Loucy (cell line): ENCODE measurements around the gene PPIL6.

Source experiments
- EZH2phosphoT487 ChIP-seq: fragments of 200-600 bp; IDR thresholded peaks from 2 replicates; pipeline ENCODE4 v1.6.1; 2018; ENCODE audit warnings: antibody characterized with exemption, mild to moderate bottlenecking, moderate library complexity, borderline replicate concordance
- TF ChIP-seq, protein P1 (sequence below): fragments of 200-600 bp; sonication (generic); conservative IDR thresholded peaks from 2 replicates; pipeline ENCODE4 v1.5.1; 2014; ENCODE audit warnings: mild to moderate bottlenecking, antibody characterized with exemption, low read length

GRCh38 chr6:109381061-109381746, 59.2 kb downstream of the PPIL6 start:
- TF ChIP-seq, protein P1, sequence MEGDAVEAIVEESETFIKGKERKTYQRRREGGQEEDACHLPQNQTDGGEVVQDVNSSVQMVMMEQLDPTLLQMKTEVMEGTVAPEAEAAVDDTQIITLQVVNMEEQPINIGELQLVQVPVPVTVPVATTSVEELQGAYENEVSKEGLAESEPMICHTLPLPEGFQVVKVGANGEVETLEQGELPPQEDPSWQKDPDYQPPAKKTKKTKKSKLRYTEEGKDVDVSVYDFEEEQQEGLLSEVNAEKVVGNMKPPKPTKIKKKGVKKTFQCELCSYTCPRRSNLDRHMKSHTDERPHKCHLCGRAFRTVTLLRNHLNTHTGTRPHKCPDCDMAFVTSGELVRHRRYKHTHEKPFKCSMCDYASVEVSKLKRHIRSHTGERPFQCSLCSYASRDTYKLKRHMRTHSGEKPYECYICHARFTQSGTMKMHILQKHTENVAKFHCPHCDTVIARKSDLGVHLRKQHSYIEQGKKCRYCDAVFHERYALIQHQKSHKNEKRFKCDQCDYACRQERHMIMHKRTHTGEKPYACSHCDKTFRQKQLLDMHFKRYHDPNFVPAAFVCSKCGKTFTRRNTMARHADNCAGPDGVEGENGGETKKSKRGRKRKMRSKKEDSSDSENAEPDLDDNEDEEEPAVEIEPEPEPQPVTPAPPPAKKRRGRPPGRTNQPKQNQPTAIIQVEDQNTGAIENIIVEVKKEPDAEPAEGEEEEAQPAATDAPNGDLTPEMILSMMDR, result no peak
- TF ChIP-seq EZH2phosphoT487, result no peak
